ENCODE measurements around the gene PRSS8.

DNA sequence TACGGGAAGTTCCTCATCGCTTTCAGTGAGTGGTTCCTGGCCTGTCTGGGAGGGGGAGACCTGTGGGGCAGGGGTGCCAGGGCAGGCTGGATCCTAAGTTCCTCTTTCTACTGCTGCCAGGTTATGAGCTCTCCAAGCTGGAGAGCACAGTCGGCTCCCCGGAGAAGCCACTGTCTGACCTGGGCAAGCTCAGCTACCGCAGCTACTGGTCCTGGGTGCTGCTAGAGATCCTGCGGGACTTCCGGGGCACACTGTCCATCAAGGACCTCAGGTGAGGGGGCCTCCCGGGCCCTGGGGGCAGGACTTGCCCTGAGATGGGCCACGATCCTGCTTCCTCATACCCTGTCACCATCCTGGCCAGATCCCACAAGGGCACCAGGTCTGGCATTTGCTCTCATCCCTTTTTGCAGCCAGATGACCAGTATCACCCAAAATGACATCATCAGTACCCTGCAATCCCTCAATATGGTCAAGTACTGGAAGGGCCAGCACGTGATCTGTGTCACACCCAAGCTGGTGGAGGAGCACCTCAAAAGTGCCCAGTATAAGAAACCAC is 5.1 kb downstream of the PRSS8 start:
- no peak for TF ChIP-seq ZNF274 (IDR thresholded peaks at IDR 0.05; ENCODE audit: low read depth, low read length)
- no peak for TF ChIP-seq YY1 (IDR thresholded peaks at IDR 0.05; ENCODE audit: insufficient read depth, insufficient read length)
- no peak for TF ChIP-seq SUZ12 (IDR thresholded peaks at IDR 0.05; ENCODE audit: extremely low read depth, insufficient read depth, insufficient read length)
